Measurements from ENCODE around the gene AGAP1. TPM values are rescaled to one million over a fixed set of nuclear protein-coding genes. Genes with fewer than 3 reads are reported as not detected.

The AGAP1 gene
- total RNA-seq, 1 donor from 2014 or later = 43.8 TPM

DNA sequence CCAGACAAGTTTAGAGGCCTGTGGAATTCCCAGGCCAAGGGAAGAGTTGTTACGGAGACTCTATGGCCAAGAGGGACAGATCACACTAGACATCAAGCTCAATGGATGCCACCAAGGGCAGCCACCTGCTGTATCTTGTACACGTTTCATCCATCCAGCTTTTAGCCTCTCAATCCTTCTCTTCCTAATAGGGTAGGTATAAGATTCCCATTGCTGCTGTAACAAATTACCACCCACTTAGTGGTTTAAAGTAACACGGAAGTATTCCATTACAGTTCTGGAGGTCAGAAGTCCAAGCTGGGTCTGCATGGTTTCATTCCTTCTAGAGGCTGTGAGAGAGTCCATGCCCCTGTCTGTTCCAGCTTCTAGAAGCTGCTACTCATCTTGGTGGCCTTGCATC, 586.6 kb downstream of the AGAP1 start:
- no peak for DNase-seq (ENCODE audit: extremely low spot score, unreplicated experiment)
- peaks cover 22% of the 10 kb centered on the region for H3K4me1 Mint-ChIP-seq (ENCODE audit: unreplicated experiment)
- no peak overlapping the region for H3K4me3 Mint-ChIP-seq (ENCODE audit: unreplicated experiment)
- H3K36me3 Mint-ChIP-seq (ENCODE audit: unreplicated experiment) = no peaks in the 10 kb centered on the region
- no peaks in the 10 kb centered on the region for H3K27me3 Mint-ChIP-seq (ENCODE audit: unreplicated experiment)
- no peak for TF ChIP-seq CTCF (IDR thresholded peaks at IDR 0.05)
- no peak overlapping the region for H3K27ac Mint-ChIP-seq (ENCODE audit: unreplicated experiment)
- H3K9me3 Mint-ChIP-seq (ENCODE audit: unreplicated experiment) = no peaks in the 10 kb centered on the region

DNA sequence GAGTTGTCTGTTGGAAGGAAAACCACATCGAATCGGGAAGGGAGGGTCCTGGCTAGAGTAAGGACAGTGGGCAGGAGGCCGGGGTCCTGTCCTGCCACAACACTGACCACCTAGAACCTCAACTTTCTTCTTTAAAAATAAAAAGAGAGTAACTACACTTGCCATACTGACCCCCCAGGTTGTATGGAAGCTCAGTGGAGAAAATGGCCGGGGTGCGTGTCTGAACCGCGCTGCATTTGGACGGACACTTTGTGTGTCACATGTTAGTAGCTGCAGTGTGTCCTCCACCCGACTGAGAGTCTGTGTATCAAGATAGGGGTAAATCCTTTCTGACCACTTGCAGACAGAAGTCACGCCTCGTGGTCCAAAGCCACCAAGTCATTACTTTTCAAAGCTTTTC, 587.3 kb downstream of the AGAP1 start:
- DNase-seq (ENCODE audit: extremely low spot score, unreplicated experiment) = no peak
- Mint-ChIP-seq H3K36me3 (ENCODE audit: unreplicated experiment) (no peaks in the 10 kb centered on the region), H3K27me3 (ENCODE audit: unreplicated experiment) (no peaks in the 10 kb centered on the region), H3K9me3 (ENCODE audit: unreplicated experiment) (no peaks in the 10 kb centered on the region), H3K4me3 (ENCODE audit: unreplicated experiment) (no peak overlapping the region), H3K4me1 (ENCODE audit: unreplicated experiment) (peaks cover 26% of the 10 kb centered on the region), H3K27ac (ENCODE audit: unreplicated experiment) (no peak overlapping the region)
- no peak for TF ChIP-seq CTCF (IDR thresholded peaks at IDR 0.05)

GRCh38 chr2:236082061-236082460, 588.2 kb downstream of the AGAP1 start:
- H3K4me1 Mint-ChIP-seq (ENCODE audit: unreplicated experiment) = peaks cover 34% of the 10 kb centered on the region
- H3K36me3 Mint-ChIP-seq (ENCODE audit: unreplicated experiment) = no peaks in the 10 kb centered on the region

GRCh38 chr2:236083934-236084333, 590.1 kb downstream of the AGAP1 start:
- no peak overlapping the region for H3K4me3 Mint-ChIP-seq (ENCODE audit: unreplicated experiment)
- no peaks in the 10 kb centered on the region for H3K9me3 Mint-ChIP-seq (ENCODE audit: unreplicated experiment)
- no peaks in the 10 kb centered on the region for H3K36me3 Mint-ChIP-seq (ENCODE audit: unreplicated experiment)
- H3K27ac Mint-ChIP-seq (ENCODE audit: unreplicated experiment) = no peak overlapping the region
- peaks cover 26% of the 10 kb centered on the region for H3K4me1 Mint-ChIP-seq (ENCODE audit: unreplicated experiment)
- DNase-seq (ENCODE audit: extremely low spot score, unreplicated experiment) = no peak
- no peak for TF ChIP-seq CTCF (IDR thresholded peaks at IDR 0.05)
- H3K27me3 Mint-ChIP-seq (ENCODE audit: unreplicated experiment) = no peaks in the 10 kb centered on the region

More at GRCh38 chr2:236082061-236082460, 588.2 kb downstream of the AGAP1 start:
- Mint-ChIP-seq H3K4me3 (ENCODE audit: unreplicated experiment) (no peak overlapping the region), H3K9me3 (ENCODE audit: unreplicated experiment) (no peaks in the 10 kb centered on the region), H3K27me3 (ENCODE audit: unreplicated experiment) (no peaks in the 10 kb centered on the region), H3K27ac (ENCODE audit: unreplicated experiment) (no peak overlapping the region)
- no peak for DNase-seq (ENCODE audit: extremely low spot score, unreplicated experiment)
- no peak for TF ChIP-seq CTCF (IDR thresholded peaks at IDR 0.05)

DNA sequence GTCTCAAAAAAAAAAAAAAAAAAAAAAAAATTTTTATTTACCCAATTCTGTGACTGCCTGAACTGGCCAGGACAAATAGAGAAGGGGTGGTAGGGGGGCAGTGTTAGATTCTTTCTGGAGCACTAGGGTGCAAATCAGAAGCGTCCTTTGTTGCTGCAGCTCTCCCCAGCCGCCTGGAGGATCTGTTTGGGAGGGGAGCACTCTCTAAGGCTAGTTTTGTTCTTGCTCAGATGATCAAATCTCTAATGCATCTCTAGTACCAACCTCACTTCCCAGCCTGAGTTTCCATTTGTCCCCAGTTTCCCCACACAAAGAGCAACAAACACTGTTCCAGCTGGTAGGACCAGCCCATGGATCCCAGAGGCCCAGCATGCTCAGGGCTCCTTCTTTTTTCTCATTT, 591.4 kb downstream of the AGAP1 start:
- TF ChIP-seq CTCF (IDR thresholded peaks at IDR 0.05) = no peak
- Mint-ChIP-seq H3K27me3 (ENCODE audit: unreplicated experiment) (no peaks in the 10 kb centered on the region), H3K4me3 (ENCODE audit: unreplicated experiment) (no peak overlapping the region), H3K9me3 (ENCODE audit: unreplicated experiment) (no peaks in the 10 kb centered on the region), H3K36me3 (ENCODE audit: unreplicated experiment) (peaks cover under 1% of the 10 kb centered on the region), H3K27ac (ENCODE audit: unreplicated experiment) (no peak overlapping the region), H3K4me1 (ENCODE audit: unreplicated experiment) (peaks cover 25% of the 10 kb centered on the region)
- no peak for DNase-seq (ENCODE audit: extremely low spot score, unreplicated experiment)

Measured in osteocyte (in vitro differentiated cells).